ENCODE data around the gene OSTF1.

OSTF1 gene

GRCh38 chr9:75085640-75086039 lies 2.7 kb upstream of the OSTF1 start:
- DNase-seq (ENCODE audit: low read depth), result no peak

- DNase-seq (ENCODE audit: low read depth), result no peak
These were observed 1.6 kb upstream of the OSTF1 start for GRCh38 chr9:75086541-75087288.

GRCh38 chr9:75087289-75087823 lies 958 bp upstream of the OSTF1 start:
- DNase-seq (ENCODE audit: low read depth), result peak; percentile 40

GRCh38 chr9:75088646-75089372 lies 495 bp downstream of the OSTF1 start:
- DNase-seq (ENCODE audit: low read depth), result no peak

GRCh38 chr9:75089373-75089766 lies 1.1 kb downstream of the OSTF1 start:
- no peak for DNase-seq (ENCODE audit: low read depth)

GRCh38 chr9:75090579-75090978 lies 2.3 kb downstream of the OSTF1 start:
- no peak for DNase-seq (ENCODE audit: low read depth)

GRCh38 chr9:75092766-75093165 lies 4.5 kb downstream of the OSTF1 start:
- DNase-seq (ENCODE audit: low read depth), result no peak

GRCh38 chr9:75096796-75097195 lies 8.5 kb downstream of the OSTF1 start:
- no peak for DNase-seq (ENCODE audit: low read depth)

GRCh38 chr9:75101004-75101588 lies 12.8 kb downstream of the OSTF1 start:
- no peak for DNase-seq (ENCODE audit: low read depth)

- no peak for DNase-seq (ENCODE audit: low read depth)
These were observed 14.0 kb downstream of the OSTF1 start for GRCh38 chr9:75102177-75102790.

GRCh38 chr9:75104607-75105006 lies 16.3 kb downstream of the OSTF1 start:
- no peak for DNase-seq (ENCODE audit: low read depth)

GRCh38 chr9:75105019-75105540 lies 16.8 kb downstream of the OSTF1 start:
- DNase-seq (ENCODE audit: low read depth), result no peak

- DNase-seq (ENCODE audit: low read depth), result no peak
These were observed 17.5 kb downstream of the OSTF1 start for GRCh38 chr9:75105841-75106240.

- DNase-seq (ENCODE audit: low read depth), result no peak
These were observed 18.5 kb downstream of the OSTF1 start for GRCh38 chr9:75106857-75107256.

- no peak for DNase-seq (ENCODE audit: low read depth)
These were observed 20.3 kb downstream of the OSTF1 start for GRCh38 chr9:75108571-75108970.

GRCh38 chr9:75109210-75109839 lies 21.0 kb downstream of the OSTF1 start:
- DNase-seq (ENCODE audit: low read depth), result no peak

- DNase-seq (ENCODE audit: low read depth), result no peak
These were observed 22.8 kb downstream of the OSTF1 start for GRCh38 chr9:75111019-75111622.

GRCh38 chr9:75112789-75113188 lies 24.5 kb downstream of the OSTF1 start:
- DNase-seq (ENCODE audit: low read depth), result no peak

- no peak for DNase-seq (ENCODE audit: low read depth)
These were observed 28.0 kb downstream of the OSTF1 start for GRCh38 chr9:75116306-75116705.

- DNase-seq (ENCODE audit: low read depth), result no peak
These were observed 29.2 kb downstream of the OSTF1 start for GRCh38 chr9:75117564-75117963.

GRCh38 chr9:75120686-75121085 lies 32.4 kb downstream of the OSTF1 start:
- DNase-seq (ENCODE audit: low read depth), result no peak

Data from T follicular helper cell (primary cell).